Gastrocnemius medialis (tissue), 4 donors: ENCODE measurements around the gene SLC6A8.

Experiments used
- CTCF ChIP-seq, 5 experiments: fragments of 450-650 bp in 3 of 5; fragments of 200-600 bp in 2 of 5; sonication (generic) in 2 of 5; IDR thresholded peaks in 4 of 5; conservative IDR thresholded peaks in 1 of 5; 1 replicate in 4 of 5; 2 replicates in 1 of 5; pipeline ENCODE4 v1.5.1; 2016 to 2019; ENCODE audit warnings: antibody characterized with exemption in 5 of 5, mild to moderate bottlenecking in 3 of 5, moderate library complexity in 3 of 5
- POLR2A ChIP-seq, 2 donors: fragments of 450-650 bp; IDR thresholded peaks; one replicate each; pipeline ENCODE4 v1.6.1; 2017; ENCODE audit warnings: antibody characterized with exemption in 2 of 2, mild to moderate bottlenecking in 2 of 2, moderate library complexity in 2 of 2

- TF ChIP-seq CTCF (IDR thresholded peaks at IDR 0.05 in 4 of 5, conservative IDR thresholded peaks at IDR 0.05 in 1 of 5) (no peak), POLR2A (IDR thresholded peaks at IDR 0.05) (no peak)
Observed at GRCh38 chrX:153733651-153734240, 46.0 kb downstream of the SLC6A8 start.
